HEK293 (cell line): ENCODE results near the gene KCNJ1.

Source experiments
- CTCF ChIA-PET: fragments of 350-600 bp; formaldehyde crosslinking; extraction: SDS; loops from one replicate; lab custom pipeline; 2021; ENCODE audit warnings: antibody characterized with exemption; lab: Yijun Ruan, JAX
- POLR2A ChIA-PET: fragments of 300-600 bp; formaldehyde crosslinking; extraction: SDS; loops from one replicate; lab custom pipeline; 2020; ENCODE audit warnings: antibody characterized with exemption, inconsistent platforms; lab: Yijun Ruan, JAX
- H3K27ac ChIP-seq: fragments of 200-500 bp; sonication (Bioruptor generic); 2 replicates; pipeline ENCODE4 v1.5.1; 2014; ENCODE audit warnings: low read depth, low read length, control low read depth, inconsistent platforms; ENCODE audit errors: extremely low read depth
- H3K36me3 ChIP-seq, 2 experiments: fragments of 200-500 bp in 1 of 2; sonication (Bioruptor generic) in 1 of 2; 1 replicate in 1 of 2; 2 replicates in 1 of 2; pipeline ENCODE4 v1.5.1; 2014 to 2017; ENCODE audit warnings: inconsistent platforms in 2 of 2, low read length in 2 of 2; ENCODE audit not compliant: control insufficient read depth in 2 of 2, insufficient read depth in 1 of 2
- H3K4me1 ChIP-seq: fragments of 200-500 bp; sonication (Bioruptor generic); 2 replicates; pipeline ENCODE4 v1.5.1; 2014; ENCODE audit warnings: mild to moderate bottlenecking, low read length, inconsistent platforms; ENCODE audit not compliant: control insufficient read depth, insufficient read depth
- H3K4me3 ChIP-seq: 2 replicates; pipeline ENCODE4 v1.5.1; 2011; ENCODE audit warnings: low read depth, mild to moderate bottlenecking, control low read depth, low read length, moderate library complexity
- H3K9me3 ChIP-seq: fragments of 200-500 bp; sonication (Bioruptor generic); 2 replicates; pipeline ENCODE4 v1.5.1; 2014; ENCODE audit warnings: low read depth, low read length, inconsistent platforms; ENCODE audit not compliant: control insufficient read depth, insufficient read depth
- ZEB2 ChIP-seq: fragments of 450-650 bp; formaldehyde crosslinking; IDR thresholded peaks from 2 replicates; pipeline ENCODE4 v1.5.1; 2016; ENCODE audit warnings: missing biosample characterization, missing genetic modification characterization
- ZNF202 ChIP-seq: fragments of 450-650 bp; formaldehyde crosslinking; IDR thresholded peaks from 2 replicates; pipeline ENCODE4 v1.5.1; 2016; ENCODE audit warnings: missing biosample characterization, missing genetic modification characterization, borderline replicate concordance
- ZNF274 ChIP-seq, 2 experiments: fragments of 200-500 bp in 1 of 2; fragments of 450-650 bp in 1 of 2; sonication (Bioruptor generic) in 1 of 2; formaldehyde crosslinking in 1 of 2; IDR thresholded peaks; 2 replicates each; pipeline versions ENCODE4 v1.5.1 to v1.6.1; 2014 to 2016; ENCODE audit warnings: borderline replicate concordance in 1 of 2, inconsistent platforms in 1 of 2, low read length in 1 of 2, missing biosample characterization in 1 of 2, missing genetic modification characterization in 1 of 2
- ZNF280C ChIP-seq: fragments of 450-650 bp; formaldehyde crosslinking; IDR thresholded peaks from 2 replicates; pipeline ENCODE4 v1.5.1; 2016; ENCODE audit warnings: missing biosample characterization, missing genetic modification characterization
- ZNF302 ChIP-seq: fragments of 450-650 bp; formaldehyde crosslinking; IDR thresholded peaks from 2 replicates; pipeline ENCODE4 v1.5.1; 2016; ENCODE audit warnings: missing biosample characterization, missing genetic modification characterization, low read depth
- ZNF362 ChIP-seq: fragments of 450-650 bp; formaldehyde crosslinking; IDR thresholded peaks from 2 replicates; pipeline ENCODE4 v1.5.1; 2016; ENCODE audit warnings: missing biosample characterization, missing genetic modification characterization
- ZNF37A ChIP-seq: fragments of 450-650 bp; IDR thresholded peaks from 2 replicates; pipeline ENCODE4 v1.5.1; 2018; ENCODE audit warnings: missing biosample characterization, missing genetic modification characterization
- ZNF548 ChIP-seq: fragments of 450-650 bp; formaldehyde crosslinking; IDR thresholded peaks from 2 replicates; pipeline ENCODE4 v1.5.1; 2016; ENCODE audit warnings: missing biosample characterization, missing genetic modification characterization
- ZNF549 ChIP-seq: fragments of 450-650 bp; IDR thresholded peaks from 2 replicates; pipeline ENCODE4 v1.5.1; 2018; ENCODE audit warnings: missing biosample characterization, missing genetic modification characterization, mild to moderate bottlenecking, inconsistent platforms, moderate library complexity
- ZNF571 ChIP-seq: fragments of 450-650 bp; formaldehyde crosslinking; IDR thresholded peaks from 2 replicates; pipeline ENCODE4 v1.5.0; 2017; ENCODE audit warnings: missing biosample characterization, missing genetic modification characterization
- ZNF610 ChIP-seq: fragments of 450-650 bp; formaldehyde crosslinking; IDR thresholded peaks from 2 replicates; pipeline ENCODE4 v1.5.1; 2016; ENCODE audit warnings: missing biosample characterization, missing genetic modification characterization, borderline replicate concordance
- ZNF645 ChIP-seq: fragments of 450-650 bp; formaldehyde crosslinking; IDR thresholded peaks from 2 replicates; pipeline ENCODE4; 2016; ENCODE audit warnings: missing biosample characterization, missing genetic modification characterization
- ZXDB ChIP-seq: fragments of 450-650 bp; formaldehyde crosslinking; IDR thresholded peaks from 2 replicates; pipeline ENCODE4 v1.5.1; 2016; ENCODE audit warnings: missing biosample characterization, missing genetic modification characterization
- TF ChIP-seq, protein P1 (sequence below): fragments of 450-650 bp; formaldehyde crosslinking; IDR thresholded peaks from 2 replicates; pipeline ENCODE4 v1.5.1; 2016; ENCODE audit warnings: missing biosample characterization, missing genetic modification characterization
- TF ChIP-seq, protein P2 (sequence below): fragments of 450-650 bp; formaldehyde crosslinking; IDR thresholded peaks from 2 replicates; pipeline ENCODE4 v1.5.1; 2016; ENCODE audit warnings: missing biosample characterization, missing genetic modification characterization

KCNJ1 gene

GRCh38 chr11:128841461-128842072 lies 25.5 kb downstream of the KCNJ1 start:
- no peak for TF ChIP-seq ZNF362
- TF ChIP-seq ZNF280C, result no peak
- no peak for TF ChIP-seq ZEB2 (tag by site-specific recombination)
- no peak for TF ChIP-seq ZNF274 (IDR thresholded peaks at IDR 0.05; ENCODE audit: low read length)
- TF ChIP-seq ZNF274 (tag by site-specific recombination; IDR thresholded peaks at IDR 0.05; ENCODE audit: borderline replicate concordance), result no peak
- TF ChIP-seq ZNF571 (tag by site-specific recombination), result no peak
- TF ChIP-seq ZNF302 (tag by site-specific recombination), result no peak
- TF ChIP-seq, protein P1, sequence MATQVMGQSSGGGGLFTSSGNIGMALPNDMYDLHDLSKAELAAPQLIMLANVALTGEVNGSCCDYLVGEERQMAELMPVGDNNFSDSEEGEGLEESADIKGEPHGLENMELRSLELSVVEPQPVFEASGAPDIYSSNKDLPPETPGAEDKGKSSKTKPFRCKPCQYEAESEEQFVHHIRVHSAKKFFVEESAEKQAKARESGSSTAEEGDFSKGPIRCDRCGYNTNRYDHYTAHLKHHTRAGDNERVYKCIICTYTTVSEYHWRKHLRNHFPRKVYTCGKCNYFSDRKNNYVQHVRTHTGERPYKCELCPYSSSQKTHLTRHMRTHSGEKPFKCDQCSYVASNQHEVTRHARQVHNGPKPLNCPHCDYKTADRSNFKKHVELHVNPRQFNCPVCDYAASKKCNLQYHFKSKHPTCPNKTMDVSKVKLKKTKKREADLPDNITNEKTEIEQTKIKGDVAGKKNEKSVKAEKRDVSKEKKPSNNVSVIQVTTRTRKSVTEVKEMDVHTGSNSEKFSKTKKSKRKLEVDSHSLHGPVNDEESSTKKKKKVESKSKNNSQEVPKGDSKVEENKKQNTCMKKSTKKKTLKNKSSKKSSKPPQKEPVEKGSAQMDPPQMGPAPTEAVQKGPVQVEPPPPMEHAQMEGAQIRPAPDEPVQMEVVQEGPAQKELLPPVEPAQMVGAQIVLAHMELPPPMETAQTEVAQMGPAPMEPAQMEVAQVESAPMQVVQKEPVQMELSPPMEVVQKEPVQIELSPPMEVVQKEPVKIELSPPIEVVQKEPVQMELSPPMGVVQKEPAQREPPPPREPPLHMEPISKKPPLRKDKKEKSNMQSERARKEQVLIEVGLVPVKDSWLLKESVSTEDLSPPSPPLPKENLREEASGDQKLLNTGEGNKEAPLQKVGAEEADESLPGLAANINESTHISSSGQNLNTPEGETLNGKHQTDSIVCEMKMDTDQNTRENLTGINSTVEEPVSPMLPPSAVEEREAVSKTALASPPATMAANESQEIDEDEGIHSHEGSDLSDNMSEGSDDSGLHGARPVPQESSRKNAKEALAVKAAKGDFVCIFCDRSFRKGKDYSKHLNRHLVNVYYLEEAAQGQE (tag by site-specific recombination), result no peak
- no peak for TF ChIP-seq ZXDB (tag by site-specific recombination)
- no peak for TF ChIP-seq ZNF549 (tag by site-specific recombination)
- no peak for TF ChIP-seq ZNF548 (tag by site-specific recombination)
- TF ChIP-seq ZNF37A, result no peak
- TF ChIP-seq, protein P2, sequence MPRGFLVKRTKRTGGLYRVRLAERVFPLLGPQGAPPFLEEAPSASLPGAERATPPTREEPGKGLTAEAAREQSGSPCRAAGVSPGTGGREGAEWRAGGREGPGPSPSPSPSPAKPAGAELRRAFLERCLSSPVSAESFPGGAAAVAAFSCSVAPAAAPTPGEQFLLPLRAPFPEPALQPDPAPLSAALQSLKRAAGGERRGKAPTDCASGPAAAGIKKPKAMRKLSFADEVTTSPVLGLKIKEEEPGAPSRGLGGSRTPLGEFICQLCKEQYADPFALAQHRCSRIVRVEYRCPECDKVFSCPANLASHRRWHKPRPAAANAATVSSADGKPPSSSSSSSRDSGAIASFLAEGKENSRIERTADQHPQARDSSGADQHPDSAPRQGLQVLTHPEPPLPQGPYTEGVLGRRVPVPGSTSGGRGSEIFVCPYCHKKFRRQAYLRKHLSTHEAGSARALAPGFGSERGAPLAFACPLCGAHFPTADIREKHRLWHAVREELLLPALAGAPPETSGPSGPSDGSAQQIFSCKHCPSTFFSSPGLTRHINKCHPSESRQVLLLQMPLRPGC, result no peak
- no peak for TF ChIP-seq ZNF645
- no peak for TF ChIP-seq ZNF202
- no peak for TF ChIP-seq ZNF610 (tag by site-specific recombination)
- TF ChIP-seq, all 188 proteins: peak for 0
- CTCF ChIA-PET, result interaction anchor here (1.0 to 1.7 kb wide), 2 partner anchors 8 to 10 kb away, joined by 3 to 10 read pairs; no protein-coding TSS in a partner anchor

More at GRCh38 chr11:128841461-128842072, 25.5 kb downstream of the KCNJ1 start:
- H3K9me3 ChIP-seq, result no peaks in the 10 kb centered on the region
- POLR2A ChIA-PET, result no interaction called here
- no peaks in the 10 kb centered on the region for H3K4me1 ChIP-seq
- H3K36me3 ChIP-seq, result no peaks in the 10 kb centered on the region
- H3K27ac ChIP-seq, result no peak overlapping the region
- H3K4me3 ChIP-seq, result no peak overlapping the region
